ENCODE results near the gene INSC.

GRCh38 chr11:15199693-15200092 lies 85.0 kb downstream of the INSC start:
- no peak for TF ChIP-seq POLR2A (IDR thresholded peaks at IDR 0.05)
- TF ChIP-seq EP300 (IDR thresholded peaks at IDR 0.05) = no peak

Data from gastroesophageal sphincter (tissue), 2 donors.